ENCODE results near the gene ZNF761.

The ZNF761 gene

GRCh38 chr19:53504885-53505284, 73.1 kb downstream of the ZNF761 start:
- peak; percentile 28 for ATAC-seq

GRCh38 chr19:53506728-53507127, 74.9 kb downstream of the ZNF761 start:
- TF ChIP-seq SNAI2 (CRISPR knock-in tag; IDR thresholded peaks at IDR 0.05) (no peak), ZNF8 (CRISPR knock-in tag; IDR thresholded peaks at IDR 0.05) (no peak), ESRRG (CRISPR knock-in tag; IDR thresholded peaks at IDR 0.05) (no peak), ZC3H10 (CRISPR knock-in tag; IDR thresholded peaks at IDR 0.05) (no peak), TOX (CRISPR knock-in tag; IDR thresholded peaks at IDR 0.05; ENCODE audit: borderline replicate concordance) (no peak), POU6F1 (CRISPR knock-in tag; IDR thresholded peaks at IDR 0.05; ENCODE audit: borderline replicate concordance, low read depth) (no peak), ISL1 (CRISPR knock-in tag; IDR thresholded peaks at IDR 0.05) (no peak)

More at GRCh38 chr19:53504885-53505284, 73.1 kb downstream of the ZNF761 start:
- TF ChIP-seq ZNF8 (CRISPR knock-in tag; IDR thresholded peaks at IDR 0.05) (no peak), PATZ1 (CRISPR knock-in tag; IDR thresholded peaks at IDR 0.05; ENCODE audit: borderline replicate concordance) (no peak), PPARA (CRISPR knock-in tag; IDR thresholded peaks at IDR 0.05; ENCODE audit: borderline replicate concordance) (no peak), TSHZ2 (CRISPR knock-in tag; IDR thresholded peaks at IDR 0.05) (no peak), CSDC2 (CRISPR knock-in tag; IDR thresholded peaks at IDR 0.05) (no peak)

More at GRCh38 chr19:53506728-53507127, 74.9 kb downstream of the ZNF761 start:
- ATAC-seq = no peak

Measured in SK-N-SH treated with all-trans-retinoic acid at 6 μM for 48 hours (cell line).